GM12873 (cell line): ENCODE data around the gene ESPL1.

Experiments used
- TF ChIP-seq, protein P1 (sequence below): IDR thresholded peaks from 2 replicates; pipeline ENCODE4 v1.5.1; 2012; ENCODE audit warnings: low read depth, mild to moderate bottlenecking, moderate library complexity, low read length, control low read depth; ENCODE audit not compliant: insufficient read depth; ENCODE audit errors: missing control alignments

The ESPL1 gene

DNA sequence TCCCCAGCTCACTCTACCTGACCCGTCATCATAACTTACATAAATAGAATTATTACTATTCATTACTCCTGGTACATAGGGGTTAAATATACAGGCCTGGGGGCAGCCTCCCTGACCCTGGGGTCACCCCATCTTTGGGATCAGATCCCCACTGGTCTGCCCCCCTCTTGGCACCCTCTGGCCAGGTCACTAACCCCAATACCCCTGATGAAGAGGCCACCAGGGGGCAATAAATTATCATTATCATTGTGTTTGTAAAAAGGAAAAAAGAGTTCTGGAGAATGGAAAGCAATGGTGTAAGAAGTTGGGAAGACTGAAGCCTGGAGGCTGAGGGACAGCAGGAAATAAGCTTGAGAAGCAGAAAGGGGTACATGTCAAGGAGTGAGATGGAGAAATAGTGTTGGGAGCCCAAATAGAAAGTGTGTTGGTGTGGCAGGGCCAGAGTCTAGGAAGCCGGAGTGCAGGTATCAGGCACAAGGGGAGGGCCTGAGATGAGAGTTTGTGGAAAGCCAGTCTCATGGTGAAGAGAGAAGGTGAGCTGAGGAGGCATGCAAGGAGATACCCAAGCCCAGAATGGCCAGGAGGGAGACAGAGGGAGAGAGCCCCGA is 59.4 kb downstream of the ESPL1 start:
- TF ChIP-seq, protein P1, sequence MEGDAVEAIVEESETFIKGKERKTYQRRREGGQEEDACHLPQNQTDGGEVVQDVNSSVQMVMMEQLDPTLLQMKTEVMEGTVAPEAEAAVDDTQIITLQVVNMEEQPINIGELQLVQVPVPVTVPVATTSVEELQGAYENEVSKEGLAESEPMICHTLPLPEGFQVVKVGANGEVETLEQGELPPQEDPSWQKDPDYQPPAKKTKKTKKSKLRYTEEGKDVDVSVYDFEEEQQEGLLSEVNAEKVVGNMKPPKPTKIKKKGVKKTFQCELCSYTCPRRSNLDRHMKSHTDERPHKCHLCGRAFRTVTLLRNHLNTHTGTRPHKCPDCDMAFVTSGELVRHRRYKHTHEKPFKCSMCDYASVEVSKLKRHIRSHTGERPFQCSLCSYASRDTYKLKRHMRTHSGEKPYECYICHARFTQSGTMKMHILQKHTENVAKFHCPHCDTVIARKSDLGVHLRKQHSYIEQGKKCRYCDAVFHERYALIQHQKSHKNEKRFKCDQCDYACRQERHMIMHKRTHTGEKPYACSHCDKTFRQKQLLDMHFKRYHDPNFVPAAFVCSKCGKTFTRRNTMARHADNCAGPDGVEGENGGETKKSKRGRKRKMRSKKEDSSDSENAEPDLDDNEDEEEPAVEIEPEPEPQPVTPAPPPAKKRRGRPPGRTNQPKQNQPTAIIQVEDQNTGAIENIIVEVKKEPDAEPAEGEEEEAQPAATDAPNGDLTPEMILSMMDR: peak; percentile 33

DNA sequence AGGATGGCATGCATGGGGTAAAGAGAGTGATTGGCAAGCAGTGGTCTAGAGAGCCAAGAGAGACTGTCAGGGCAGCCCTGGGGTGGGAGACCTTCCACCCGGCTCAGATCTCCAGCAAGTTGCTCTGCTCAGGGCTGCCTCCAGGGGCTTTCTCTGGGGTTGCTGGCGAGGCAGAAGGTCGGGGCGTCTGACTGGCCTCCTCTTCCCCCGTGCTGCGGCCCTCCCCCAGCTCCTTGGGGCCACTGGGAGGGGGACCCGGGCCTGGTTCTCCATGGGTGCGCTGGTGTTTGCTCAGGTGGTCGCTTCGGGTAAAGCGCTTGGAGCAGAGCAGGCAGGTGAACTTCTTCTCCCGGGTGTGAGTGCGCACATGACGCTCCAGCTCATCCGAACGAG is 59.9 kb downstream of the ESPL1 start:
- TF ChIP-seq, protein P1: peak; percentile 25

DNA sequence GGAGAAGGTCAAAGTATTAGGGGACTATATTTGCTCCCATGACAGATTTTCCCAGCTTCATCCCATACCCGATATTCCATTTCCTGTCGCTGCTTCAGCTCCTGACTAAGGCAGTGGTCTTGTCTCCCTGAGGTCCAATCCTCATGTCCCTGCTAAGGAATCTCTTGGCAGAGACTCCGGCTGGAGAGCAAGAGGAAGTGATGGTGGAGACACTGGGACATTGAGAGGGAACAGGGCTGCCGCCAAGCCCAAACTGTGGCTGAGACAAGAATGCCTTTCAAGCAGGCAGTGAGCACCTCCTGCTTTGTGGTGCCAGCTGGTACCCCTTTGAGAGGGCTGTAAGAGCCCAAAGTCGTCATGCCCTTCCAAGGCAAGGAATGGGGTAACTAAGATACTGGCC is 62.6 kb downstream of the ESPL1 start:
- TF ChIP-seq, protein P1: no peak

DNA sequence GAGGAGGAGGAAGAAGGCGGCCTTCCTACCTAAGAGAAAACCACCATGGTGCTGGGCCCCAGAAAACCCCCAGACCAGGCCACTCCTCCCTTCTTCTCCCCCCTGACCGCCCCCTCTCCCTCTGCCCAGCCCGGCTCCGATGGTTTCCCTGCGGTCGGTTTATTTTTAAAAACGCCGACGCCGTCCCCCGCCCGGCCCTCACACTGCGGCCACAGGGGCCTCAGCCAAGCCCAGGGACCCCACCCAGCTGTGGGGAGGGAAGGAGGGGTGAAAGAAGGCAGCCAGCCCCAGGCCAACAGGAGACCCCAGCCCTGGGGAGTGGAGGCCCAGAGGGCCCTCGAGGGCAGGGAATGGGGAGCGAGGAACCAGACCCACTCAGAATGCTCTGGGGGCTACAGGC is 64.6 kb downstream of the ESPL1 start:
- TF ChIP-seq, protein P1: no peak

DNA sequence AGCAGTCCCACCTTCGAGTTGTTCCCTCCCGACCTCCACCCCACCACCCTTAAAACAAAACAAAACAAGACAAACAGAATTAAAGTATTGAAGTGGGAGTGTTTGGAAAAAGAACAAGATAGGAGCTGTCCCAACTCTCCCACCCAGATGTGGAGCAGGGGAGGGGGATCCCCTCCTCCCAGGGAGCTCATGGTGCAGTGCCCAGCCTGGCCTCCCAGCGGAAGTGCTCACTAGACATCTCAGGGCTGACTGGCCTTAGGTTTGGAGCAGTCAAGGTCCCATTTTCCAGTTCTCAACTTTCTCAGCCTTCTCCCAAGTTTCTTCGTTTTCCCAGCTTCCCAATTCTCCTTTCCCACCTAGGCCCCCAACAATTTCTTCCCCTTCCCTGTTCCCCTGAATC is 65.2 kb downstream of the ESPL1 start:
- TF ChIP-seq, protein P1: no peak

DNA sequence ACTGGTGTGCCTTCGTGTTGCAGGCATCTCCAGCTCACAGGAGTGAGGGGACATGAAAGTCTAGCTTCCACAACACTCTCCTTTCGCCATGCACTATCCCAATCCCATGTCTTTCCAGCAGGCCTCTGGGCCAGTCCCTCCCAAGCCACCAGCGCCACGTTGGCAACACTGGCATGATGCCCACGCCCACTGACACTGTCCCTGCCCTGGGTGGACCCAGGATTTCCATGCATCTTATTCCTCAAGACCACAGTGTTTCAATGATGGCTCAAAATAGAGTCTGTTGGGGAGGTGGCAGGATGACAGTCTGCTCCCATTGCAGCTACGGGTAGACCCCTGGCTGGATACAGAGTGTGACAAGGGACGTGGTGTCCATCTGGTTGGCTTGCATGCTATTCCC is 65.7 kb downstream of the ESPL1 start:
- TF ChIP-seq, protein P1: no peak

DNA sequence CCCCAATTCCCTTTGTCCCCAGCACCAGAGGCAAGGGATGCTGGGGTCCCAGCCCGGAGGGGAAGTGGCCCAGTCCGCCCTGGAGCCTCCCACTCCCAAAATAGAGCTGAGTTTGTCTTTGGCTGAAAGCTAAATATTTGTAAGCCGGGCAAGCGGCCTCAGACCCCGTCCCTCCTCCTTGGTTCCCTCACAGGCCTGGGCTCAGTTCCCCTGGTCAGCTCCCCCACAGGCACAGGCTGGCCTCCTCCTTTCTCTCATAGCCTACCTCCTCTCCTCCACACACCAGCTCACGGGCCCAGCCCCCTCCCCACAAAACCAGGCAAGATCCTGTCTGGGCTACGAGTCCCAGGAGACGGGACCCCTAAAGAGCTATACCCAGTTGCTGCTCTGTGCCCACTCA is 66.7 kb downstream of the ESPL1 start:
- TF ChIP-seq, protein P1: no peak
